Vagina (tissue), 2 donors: ENCODE measurements around the gene CLCNKA.

Experiments used
- POLR2A ChIP-seq, 2 donors: fragments of 450-650 bp; IDR thresholded peaks; one replicate each; pipeline ENCODE4 v1.6.1; 2017; ENCODE audit warnings: antibody characterized with exemption in 2 of 2, mild to moderate bottlenecking in 2 of 2, moderate library complexity in 2 of 2
- TF ChIP-seq, protein P1 (sequence below), 3 experiments: fragments of 450-650 bp in 2 of 3; fragments of 200-600 bp in 1 of 3; sonication (generic) in 1 of 3; IDR thresholded peaks; one replicate each; pipeline ENCODE4 v1.5.1; 2017 to 2019; ENCODE audit warnings: antibody characterized with exemption in 3 of 3, mild to moderate bottlenecking in 2 of 3, moderate library complexity in 2 of 3

DNA sequence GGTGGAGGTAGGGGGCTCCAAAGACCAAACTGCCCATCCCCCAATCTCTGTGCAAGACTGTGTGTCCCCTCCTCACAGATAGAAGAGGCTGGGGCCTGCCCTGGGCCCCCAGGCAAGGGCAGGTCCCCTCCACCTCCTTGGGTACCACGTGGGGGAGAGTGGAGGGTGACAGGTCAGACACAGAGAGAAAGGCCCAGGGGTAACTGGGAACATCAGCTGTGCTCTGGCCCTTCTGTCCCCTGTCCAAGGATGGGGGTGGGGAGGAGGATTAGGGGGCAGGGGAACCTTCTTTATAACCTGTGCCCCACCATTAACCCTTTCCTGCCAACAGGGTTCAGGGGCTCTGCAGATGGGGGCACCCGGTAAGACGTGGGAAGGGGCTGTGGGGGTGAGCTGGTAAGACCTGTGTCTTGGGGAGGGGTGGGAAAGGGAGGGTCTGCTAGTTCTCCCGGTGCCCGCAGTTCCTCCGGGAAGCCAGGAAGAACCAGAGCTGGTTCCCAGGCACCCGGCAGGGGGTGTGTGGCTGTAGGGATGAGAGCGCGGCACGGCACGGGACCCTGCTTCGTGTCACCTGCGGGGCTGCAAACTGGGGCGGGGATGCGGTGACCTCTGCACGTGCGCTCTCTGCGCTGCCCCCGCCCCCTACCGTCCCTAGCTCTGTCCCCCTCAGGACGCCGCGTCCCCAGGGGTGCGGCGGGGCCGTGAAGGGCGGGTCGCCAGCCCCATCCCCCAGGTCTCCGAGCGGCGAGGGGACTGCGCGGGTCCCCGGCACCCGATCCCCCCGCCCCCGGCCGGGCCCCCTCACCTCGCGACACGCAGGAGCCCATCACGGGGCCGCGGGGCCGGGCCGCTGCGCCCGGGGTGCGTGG lies 51.0 kb downstream of the CLCNKA start:
- TF ChIP-seq, protein P1, sequence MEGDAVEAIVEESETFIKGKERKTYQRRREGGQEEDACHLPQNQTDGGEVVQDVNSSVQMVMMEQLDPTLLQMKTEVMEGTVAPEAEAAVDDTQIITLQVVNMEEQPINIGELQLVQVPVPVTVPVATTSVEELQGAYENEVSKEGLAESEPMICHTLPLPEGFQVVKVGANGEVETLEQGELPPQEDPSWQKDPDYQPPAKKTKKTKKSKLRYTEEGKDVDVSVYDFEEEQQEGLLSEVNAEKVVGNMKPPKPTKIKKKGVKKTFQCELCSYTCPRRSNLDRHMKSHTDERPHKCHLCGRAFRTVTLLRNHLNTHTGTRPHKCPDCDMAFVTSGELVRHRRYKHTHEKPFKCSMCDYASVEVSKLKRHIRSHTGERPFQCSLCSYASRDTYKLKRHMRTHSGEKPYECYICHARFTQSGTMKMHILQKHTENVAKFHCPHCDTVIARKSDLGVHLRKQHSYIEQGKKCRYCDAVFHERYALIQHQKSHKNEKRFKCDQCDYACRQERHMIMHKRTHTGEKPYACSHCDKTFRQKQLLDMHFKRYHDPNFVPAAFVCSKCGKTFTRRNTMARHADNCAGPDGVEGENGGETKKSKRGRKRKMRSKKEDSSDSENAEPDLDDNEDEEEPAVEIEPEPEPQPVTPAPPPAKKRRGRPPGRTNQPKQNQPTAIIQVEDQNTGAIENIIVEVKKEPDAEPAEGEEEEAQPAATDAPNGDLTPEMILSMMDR (IDR thresholded peaks at IDR 0.05): no peak
- no peak for TF ChIP-seq POLR2A (IDR thresholded peaks at IDR 0.05)
